Breast epithelium (tissue), 3 donors: Measurements from ENCODE around the gene CRLF2.

Experiments
- CTCF ChIP-seq, 3 donors: fragments of 450-650 bp; IDR thresholded peaks; one replicate each; pipeline ENCODE4 v1.5.1; 2016 to 2017; ENCODE audit warnings: antibody characterized with exemption in 3 of 3, mild to moderate bottlenecking in 3 of 3, moderate library complexity in 3 of 3
- POLR2AphosphoS5 ChIP-seq, 3 donors: sonication (generic); formaldehyde crosslinking; IDR thresholded peaks; one replicate each; pipeline ENCODE4 v1.6.1; 2017; ENCODE audit warnings: antibody characterized with exemption in 3 of 3

- TF ChIP-seq CTCF (IDR thresholded peaks at IDR 0.05) (no peak), POLR2AphosphoS5 (IDR thresholded peaks at IDR 0.05) (no peak)
Measured at GRCh38 chrX:1172496-1172895, 40.0 kb downstream of the CRLF2 start.
